GM21737 (cell line): ENCODE measurements around the gene RSPO3.

Experiments
- ATAC-seq: cut with Tn5 transposase; IDR thresholded peaks from one replicate; pipeline ENCODE4 v1.9.1; 2021; ENCODE audit warnings: mild to moderate bottlenecking, moderate library complexity; ENCODE audit not compliant: unreplicated experiment

RSPO3 gene

GRCh38 chr6:127111526-127111925, 6.9 kb upstream of the RSPO3 start:
- no peak for ATAC-seq

DNA sequence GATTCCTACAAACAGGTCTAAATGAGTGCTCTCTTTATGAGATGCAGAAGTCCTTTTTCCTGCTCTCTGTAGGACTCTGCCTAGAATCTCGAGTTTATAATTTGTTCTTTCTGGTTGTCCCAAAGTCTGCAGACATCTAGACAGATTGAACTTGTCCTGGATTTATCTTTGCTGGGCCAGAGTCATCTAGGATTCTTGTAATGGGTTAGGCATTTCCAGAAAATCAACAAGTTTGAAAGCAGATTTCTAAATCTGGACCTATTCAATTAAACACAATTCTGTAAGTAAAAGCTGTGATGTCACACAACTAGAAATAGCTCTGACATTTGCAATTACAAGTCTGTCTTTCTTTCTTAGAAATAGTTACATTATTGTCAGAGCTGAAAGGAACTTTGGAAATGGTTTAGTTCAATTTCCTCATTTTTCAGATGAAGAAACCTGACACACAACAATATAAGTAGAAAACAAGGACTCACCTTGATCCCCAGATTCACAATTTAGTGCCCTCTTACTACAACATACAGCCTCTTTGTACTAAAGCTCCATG, 4.2 kb upstream of the RSPO3 start:
- ATAC-seq: no peak

GRCh38 chr6:127115084-127115655, 3.3 kb upstream of the RSPO3 start:
- no peak for ATAC-seq

DNA sequence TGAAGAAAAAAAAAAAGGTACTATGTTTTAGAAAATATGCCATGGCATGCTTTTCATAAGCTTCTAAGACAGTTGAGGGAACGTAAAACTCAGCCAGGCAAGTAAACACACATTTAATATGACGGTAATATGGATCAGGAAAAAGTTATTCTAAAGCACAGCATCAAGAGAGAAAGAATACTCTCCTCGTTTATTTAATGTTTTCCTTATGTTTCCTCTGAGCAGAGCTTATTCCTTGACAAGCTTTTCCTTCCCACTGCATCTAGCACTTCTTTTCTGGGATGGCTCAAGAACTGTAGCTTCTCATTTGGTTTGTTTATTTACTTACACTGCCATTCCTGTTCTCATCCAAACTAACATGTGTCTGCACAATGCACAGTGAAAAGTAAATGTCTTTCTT, 2.7 kb upstream of the RSPO3 start:
- no peak for ATAC-seq

- no peak for ATAC-seq
Observed at GRCh38 chr6:127117979-127118297, 533 bp upstream of the RSPO3 start.

GRCh38 chr6:127119102-127120022, 891 bp downstream of the RSPO3 start:
- ATAC-seq: peak; percentile 55

DNA sequence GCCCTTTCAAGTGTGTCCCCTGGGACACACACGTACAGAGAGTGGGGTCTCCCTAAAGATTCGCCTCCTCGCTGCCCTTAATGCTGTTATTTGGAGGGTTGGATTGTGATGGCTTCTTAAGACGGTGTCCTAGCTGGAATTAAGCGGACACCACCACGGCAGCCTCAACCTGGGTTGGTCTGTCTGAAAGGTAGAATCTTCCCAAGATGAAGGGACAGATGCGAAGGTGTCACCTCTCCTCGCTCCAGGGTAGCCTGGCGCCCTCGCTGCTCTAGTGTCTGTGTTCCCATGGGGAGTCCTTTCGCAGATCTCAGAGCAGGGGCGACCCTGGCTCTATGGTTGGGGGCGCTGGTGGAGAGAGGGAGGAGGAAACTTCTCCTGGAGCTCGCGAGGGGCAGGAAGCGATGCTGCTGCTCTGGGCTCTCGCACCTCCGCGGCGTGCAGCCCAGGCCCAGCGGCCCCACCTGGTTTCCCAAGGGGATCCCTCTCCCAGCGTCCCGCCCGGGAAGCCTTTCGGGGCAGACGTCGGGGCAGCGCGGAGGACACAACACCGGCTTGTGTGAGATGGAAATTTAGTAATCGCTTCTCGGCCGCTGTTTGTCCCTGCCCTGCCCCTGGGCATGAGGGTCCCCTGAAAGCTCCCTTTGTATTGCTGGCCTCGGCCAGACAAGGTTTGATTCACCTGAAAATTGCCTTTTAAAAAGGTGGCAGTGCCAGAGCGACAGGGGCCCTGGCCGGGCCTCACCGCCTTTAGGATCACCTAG, 1.7 kb downstream of the RSPO3 start:
- ATAC-seq: peak; percentile 3

GRCh38 chr6:127120787-127121636, 2.5 kb downstream of the RSPO3 start:
- peak; percentile 80 for ATAC-seq

- ATAC-seq: no peak
Observed at GRCh38 chr6:127121637-127121960, 3.1 kb downstream of the RSPO3 start.

DNA sequence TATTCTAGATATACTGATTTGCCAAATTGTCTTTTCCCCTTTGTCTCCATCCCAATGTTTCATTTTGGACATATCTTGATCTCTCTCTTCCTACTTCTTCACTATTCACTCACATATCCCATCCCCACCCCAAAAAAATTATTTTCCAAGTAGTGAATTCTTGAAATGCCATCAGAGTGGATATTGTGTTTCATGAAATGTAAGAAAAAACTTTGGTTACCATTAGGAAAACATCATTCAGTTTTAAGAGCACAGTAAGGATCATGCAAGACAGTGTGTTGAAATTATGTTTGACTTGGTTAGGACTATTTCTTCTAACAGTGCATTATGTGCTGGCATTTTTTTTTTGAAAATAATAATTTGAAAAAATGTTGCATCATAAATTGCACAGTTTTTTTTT, 5.7 kb downstream of the RSPO3 start:
- no peak for ATAC-seq

DNA sequence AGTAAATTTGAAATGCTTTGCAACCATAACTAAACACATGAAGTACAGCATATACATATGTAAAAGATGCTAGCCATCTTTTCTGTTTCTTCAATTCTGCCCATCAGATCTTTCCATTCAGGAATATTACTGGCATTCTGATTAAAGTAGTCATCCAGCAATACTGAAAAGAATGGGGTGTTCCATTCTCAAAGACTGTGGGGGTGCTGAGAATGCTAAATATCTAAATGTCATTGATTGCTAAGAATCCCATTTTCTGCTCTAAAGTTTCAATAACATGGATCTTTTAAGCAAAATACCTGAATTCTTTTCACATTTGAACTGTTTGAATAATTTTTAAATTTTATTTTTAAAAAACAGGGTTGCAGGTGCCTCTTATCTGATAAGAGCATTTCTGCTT, 6.2 kb downstream of the RSPO3 start:
- ATAC-seq: no peak

- no peak for ATAC-seq
Observed at GRCh38 chr6:127128066-127128465, 9.6 kb downstream of the RSPO3 start.

- ATAC-seq: no peak
Observed at GRCh38 chr6:127129251-127129650, 10.8 kb downstream of the RSPO3 start.

DNA sequence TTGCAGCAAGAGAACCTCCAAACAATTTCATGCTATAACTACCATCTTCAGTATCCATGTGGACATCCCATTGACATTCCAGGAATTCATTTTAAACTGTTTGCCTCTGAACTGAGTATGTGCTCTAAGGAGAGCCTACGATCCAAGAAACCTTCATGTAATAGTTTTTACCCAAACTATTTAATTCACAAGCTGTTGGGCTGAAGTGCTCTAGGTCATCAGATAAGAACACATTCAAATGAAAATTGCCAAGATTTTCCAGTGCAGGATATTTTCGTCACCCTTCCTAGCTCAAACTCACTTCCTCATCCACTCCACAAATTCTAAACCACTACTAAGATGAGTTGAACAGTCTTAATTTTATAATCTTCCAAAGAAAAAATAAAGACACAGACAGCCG, 12.8 kb downstream of the RSPO3 start:
- no peak for ATAC-seq

GRCh38 chr6:127131772-127132376, 13.4 kb downstream of the RSPO3 start:
- no peak for ATAC-seq

GRCh38 chr6:127134136-127134535, 15.7 kb downstream of the RSPO3 start:
- ATAC-seq: no peak

DNA sequence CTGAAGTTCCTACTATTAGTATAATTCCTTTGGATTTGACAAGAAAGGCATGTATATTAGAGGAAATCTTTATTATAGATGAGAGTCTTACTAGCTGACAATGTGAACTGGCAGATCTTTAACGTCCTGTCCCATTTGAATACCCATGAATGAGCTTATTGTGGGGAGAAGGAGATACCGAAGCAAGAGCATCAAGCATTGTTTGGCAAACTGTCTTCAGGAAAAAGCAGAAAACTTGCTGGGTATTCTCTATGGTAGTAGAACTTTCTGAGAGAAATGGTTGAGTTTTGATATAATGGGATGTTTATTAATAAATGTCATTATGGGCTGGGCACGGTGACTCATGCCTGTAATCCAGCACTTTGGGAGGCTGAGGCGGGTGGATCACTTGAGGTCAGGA, 18.3 kb downstream of the RSPO3 start:
- no peak for ATAC-seq

DNA sequence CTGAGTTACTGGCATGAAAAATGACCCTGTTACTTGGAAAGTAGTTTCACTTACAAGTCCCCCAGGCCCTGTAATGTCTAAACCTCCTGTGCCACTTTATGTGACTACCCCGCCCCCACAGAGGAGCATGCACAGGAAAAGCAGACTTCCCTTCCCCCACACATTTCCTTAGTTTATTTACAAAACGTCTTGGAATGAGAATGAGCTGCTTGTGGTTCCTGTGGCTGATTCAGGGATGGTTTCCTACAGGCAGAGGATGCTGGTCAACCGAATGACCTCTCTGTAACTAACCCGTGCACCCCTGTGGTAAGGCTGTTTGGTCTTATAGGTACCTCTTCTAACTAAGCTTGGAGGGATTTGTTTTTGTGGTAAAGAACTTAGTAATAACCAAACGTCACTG, 28.5 kb downstream of the RSPO3 start:
- ATAC-seq: no peak

- ATAC-seq: no peak
Observed at GRCh38 chr6:127147534-127147933, 29.1 kb downstream of the RSPO3 start.

DNA sequence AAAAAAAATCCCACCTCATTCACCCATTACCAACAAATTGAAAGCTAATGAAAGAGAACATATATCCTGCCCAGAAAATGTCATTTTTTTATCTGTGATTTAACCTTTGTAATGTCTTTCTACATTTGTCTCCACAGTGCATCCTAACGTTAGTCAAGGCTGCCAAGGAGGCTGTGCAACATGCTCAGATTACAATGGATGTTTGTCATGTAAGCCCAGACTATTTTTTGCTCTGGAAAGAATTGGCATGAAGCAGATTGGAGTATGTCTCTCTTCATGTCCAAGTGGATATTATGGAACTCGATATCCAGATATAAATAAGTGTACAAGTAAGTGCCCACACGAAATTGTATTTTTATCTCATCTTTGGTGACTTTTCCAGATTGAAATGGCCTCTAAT, 30.0 kb downstream of the RSPO3 start:
- ATAC-seq: no peak
